Measurements from ENCODE around the gene EPO.

EPO gene

DNA sequence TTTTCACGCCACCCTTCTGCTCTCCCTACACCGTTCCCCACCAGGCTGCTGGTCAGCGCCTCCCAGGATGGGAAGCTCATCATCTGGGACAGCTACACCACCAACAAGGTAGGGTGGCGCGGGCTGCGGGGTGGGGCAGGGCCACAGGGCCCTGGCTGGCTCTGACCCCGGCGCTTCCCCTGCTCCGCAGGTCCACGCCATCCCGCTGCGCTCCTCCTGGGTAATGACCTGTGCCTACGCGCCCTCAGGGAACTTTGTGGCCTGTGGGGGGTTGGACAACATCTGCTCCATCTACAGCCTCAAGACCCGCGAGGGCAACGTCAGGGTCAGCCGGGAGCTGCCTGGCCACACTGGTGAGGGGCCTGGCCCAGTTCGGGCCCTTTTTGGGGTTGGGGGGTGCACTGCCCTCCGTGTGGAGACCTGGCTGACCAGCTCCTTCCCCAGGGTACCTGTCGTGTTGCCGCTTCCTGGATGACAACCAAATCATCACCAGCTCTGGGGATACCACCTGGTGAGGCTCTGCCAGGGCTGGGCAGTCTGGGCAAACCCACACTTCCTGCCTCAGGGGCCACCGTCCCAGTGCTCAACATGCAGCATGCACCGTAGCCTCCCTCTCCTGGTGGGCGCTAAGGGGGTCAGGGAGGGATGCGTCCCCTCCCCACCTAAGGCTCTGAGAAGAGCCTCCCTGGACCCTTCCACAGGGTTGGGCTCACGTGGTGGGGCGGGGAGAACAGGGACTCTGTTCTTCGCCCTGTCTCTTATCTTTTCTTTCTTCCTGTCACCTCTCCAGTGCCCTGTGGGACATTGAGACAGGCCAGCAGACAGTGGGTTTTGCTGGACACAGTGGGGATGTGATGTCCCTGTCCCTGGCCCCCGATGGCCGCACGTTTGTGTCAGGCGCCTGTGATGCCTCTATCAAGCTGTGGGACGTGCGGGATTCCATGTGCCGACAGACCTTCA lies 42.7 kb upstream of the EPO start:
- Histone ChIP-seq H3K27me3 (ENCODE audit: insufficient read depth, low read depth) (no peaks in the 10 kb centered on the region; the same call in 1 of the 2 replicates), H2AFZ (ENCODE audit: low read depth) (no peak overlapping the region), H3K4me1 (ENCODE audit: low read depth, poor library complexity, severe bottlenecking) (peaks cover 14% of the 10 kb centered on the region), H3K27ac (no peak overlapping the region), H3K9ac (no peak overlapping the region), H3K4me2 (no peak overlapping the region), H4K20me1 (ENCODE audit: insufficient read depth) (no peaks in the 10 kb centered on the region), H3K79me2 (ENCODE audit: insufficient read depth, low read depth) (peaks cover 19% of the 10 kb centered on the region), H3K4me3 (IDR thresholded peaks at IDR 0.05; ENCODE audit: insufficient read depth, low read depth, low read length) (no peak overlapping the region), H3K36me3 (ENCODE audit: insufficient read depth) (peaks cover 3% of the 10 kb centered on the region; the same call in 1 of the 2 replicates)
- TF ChIP-seq, protein P1, sequence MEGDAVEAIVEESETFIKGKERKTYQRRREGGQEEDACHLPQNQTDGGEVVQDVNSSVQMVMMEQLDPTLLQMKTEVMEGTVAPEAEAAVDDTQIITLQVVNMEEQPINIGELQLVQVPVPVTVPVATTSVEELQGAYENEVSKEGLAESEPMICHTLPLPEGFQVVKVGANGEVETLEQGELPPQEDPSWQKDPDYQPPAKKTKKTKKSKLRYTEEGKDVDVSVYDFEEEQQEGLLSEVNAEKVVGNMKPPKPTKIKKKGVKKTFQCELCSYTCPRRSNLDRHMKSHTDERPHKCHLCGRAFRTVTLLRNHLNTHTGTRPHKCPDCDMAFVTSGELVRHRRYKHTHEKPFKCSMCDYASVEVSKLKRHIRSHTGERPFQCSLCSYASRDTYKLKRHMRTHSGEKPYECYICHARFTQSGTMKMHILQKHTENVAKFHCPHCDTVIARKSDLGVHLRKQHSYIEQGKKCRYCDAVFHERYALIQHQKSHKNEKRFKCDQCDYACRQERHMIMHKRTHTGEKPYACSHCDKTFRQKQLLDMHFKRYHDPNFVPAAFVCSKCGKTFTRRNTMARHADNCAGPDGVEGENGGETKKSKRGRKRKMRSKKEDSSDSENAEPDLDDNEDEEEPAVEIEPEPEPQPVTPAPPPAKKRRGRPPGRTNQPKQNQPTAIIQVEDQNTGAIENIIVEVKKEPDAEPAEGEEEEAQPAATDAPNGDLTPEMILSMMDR (conservative IDR thresholded peaks at IDR 0.05; ENCODE audit: low read depth, low read length): no peak

- Histone ChIP-seq H3K79me2 (ENCODE audit: insufficient read depth, low read depth) (peaks cover 19% of the 10 kb centered on the region), H4K20me1 (ENCODE audit: insufficient read depth) (no peaks in the 10 kb centered on the region), H3K36me3 (ENCODE audit: insufficient read depth) (peaks cover 3% of the 10 kb centered on the region; the same call in 1 of the 2 replicates), H3K9ac (no peak overlapping the region), H3K4me3 (IDR thresholded peaks at IDR 0.05; ENCODE audit: insufficient read depth, low read depth, low read length) (no peak overlapping the region), H2AFZ (ENCODE audit: low read depth) (no peak overlapping the region), H3K27me3 (ENCODE audit: insufficient read depth, low read depth) (no peaks in the 10 kb centered on the region), H3K4me1 (ENCODE audit: low read depth, poor library complexity, severe bottlenecking) (peaks cover 10% of the 10 kb centered on the region), H3K27ac (no peak overlapping the region), H3K4me2 (no peak overlapping the region)
- TF ChIP-seq, protein P1 (conservative IDR thresholded peaks at IDR 0.05; ENCODE audit: low read depth, low read length): no peak
These were observed 41.8 kb upstream of the EPO start for GRCh38 chr7:100678291-100678984.

- peaks cover 10% of the 10 kb centered on the region for H3K4me1 ChIP-seq (ENCODE audit: low read depth, poor library complexity, severe bottlenecking)
- H2AFZ ChIP-seq (ENCODE audit: low read depth): no peak overlapping the region
- no peaks in the 10 kb centered on the region for H3K27me3 ChIP-seq (ENCODE audit: insufficient read depth, low read depth)
- H4K20me1 ChIP-seq (ENCODE audit: insufficient read depth): no peaks in the 10 kb centered on the region
- H3K9ac ChIP-seq: no peak overlapping the region
- H3K36me3 ChIP-seq (ENCODE audit: insufficient read depth): peaks cover 3% of the 10 kb centered on the region; the same call in 1 of the 2 replicates
- TF ChIP-seq, protein P1 (conservative IDR thresholded peaks at IDR 0.05; ENCODE audit: low read depth, low read length): no peak
- H3K4me2 ChIP-seq: no peak overlapping the region
- H3K79me2 ChIP-seq (ENCODE audit: insufficient read depth, low read depth): peaks cover 17% of the 10 kb centered on the region
- no peak overlapping the region for H3K4me3 ChIP-seq (IDR thresholded peaks at IDR 0.05; ENCODE audit: insufficient read depth, low read depth, low read length)
- H3K27ac ChIP-seq: no peak overlapping the region
These were observed 40.9 kb upstream of the EPO start for GRCh38 chr7:100679129-100679926.

DNA sequence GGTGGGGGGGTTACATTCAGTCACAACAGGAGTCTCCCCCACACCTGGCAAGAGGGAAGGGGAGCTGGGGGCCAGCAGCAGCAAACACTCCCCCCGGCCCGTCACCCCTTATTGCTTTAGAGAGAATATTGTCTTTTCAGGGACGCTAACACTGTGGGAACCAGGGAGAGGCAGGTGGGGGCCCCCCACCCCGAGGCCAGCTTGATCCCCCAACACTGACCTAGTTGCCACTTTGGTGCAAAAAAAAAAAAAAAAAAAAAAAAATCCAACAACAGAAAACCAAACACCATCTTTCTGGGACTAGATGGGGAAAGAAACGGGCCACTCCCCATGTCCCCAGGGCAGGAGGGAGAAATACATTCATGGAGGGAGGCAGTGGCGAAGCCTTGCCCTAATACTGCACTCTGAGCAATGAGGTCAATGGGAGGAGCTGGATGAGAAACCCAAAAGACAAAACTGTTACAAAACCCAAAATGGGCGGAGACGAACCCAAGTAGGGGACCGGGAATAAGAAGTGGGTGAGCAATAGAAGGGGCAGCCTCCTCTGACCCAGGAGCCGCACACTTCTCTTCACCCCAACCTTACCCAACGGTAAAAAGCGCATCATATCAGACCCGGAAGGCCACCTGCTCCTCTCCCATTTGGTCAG lies 40.2 kb upstream of the EPO start:
- H3K36me3 ChIP-seq (ENCODE audit: insufficient read depth): peaks cover 3% of the 10 kb centered on the region; the same call in 1 of the 2 replicates
- H2AFZ ChIP-seq (ENCODE audit: low read depth): no peak overlapping the region
- H3K4me2 ChIP-seq: no peak overlapping the region
- H4K20me1 ChIP-seq (ENCODE audit: insufficient read depth): no peaks in the 10 kb centered on the region
- no peak overlapping the region for H3K27ac ChIP-seq
- H3K4me3 ChIP-seq (IDR thresholded peaks at IDR 0.05; ENCODE audit: insufficient read depth, low read depth, low read length): no peak overlapping the region
- H3K27me3 ChIP-seq (ENCODE audit: insufficient read depth, low read depth): no peaks in the 10 kb centered on the region
- TF ChIP-seq, protein P1 (conservative IDR thresholded peaks at IDR 0.05; ENCODE audit: low read depth, low read length): no peak
- H3K9ac ChIP-seq: no peak overlapping the region
- peaks cover 10% of the 10 kb centered on the region for H3K4me1 ChIP-seq (ENCODE audit: low read depth, poor library complexity, severe bottlenecking)
- peaks cover 12% of the 10 kb centered on the region; the same call in 1 of the 2 replicates for H3K79me2 ChIP-seq (ENCODE audit: insufficient read depth, low read depth)
